Measurements from ENCODE around the gene EYS. TPM values are rescaled to one million over a fixed set of nuclear protein-coding genes. Genes with fewer than 3 reads are reported as not detected.

EYS gene
- total RNA-seq, 1 donor from 2014 or later = not detected

DNA sequence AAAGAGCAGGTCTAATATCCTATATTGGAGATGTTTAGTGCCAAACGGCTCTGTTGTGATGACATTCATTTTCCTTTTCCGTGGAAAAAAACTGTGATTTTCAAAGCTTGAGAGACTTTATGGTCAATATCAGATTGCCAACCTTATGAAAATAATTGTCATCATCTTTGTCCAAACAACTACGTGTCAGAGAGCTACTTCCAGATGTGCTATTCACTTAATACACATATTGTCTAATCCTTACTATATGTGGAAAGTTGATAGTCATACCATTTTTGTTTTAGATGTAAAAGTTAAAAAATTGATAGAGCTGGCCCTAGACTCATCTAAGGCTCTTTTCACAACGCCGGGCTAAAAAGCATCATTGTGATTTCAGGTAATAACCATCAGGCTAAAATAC, 1521.4 kb downstream of the EYS start:
- intact Hi-C loops (cut with micrococcal nuclease) = no loop called here
- no peak for DNase-seq
- no peak for ATAC-seq

DNA sequence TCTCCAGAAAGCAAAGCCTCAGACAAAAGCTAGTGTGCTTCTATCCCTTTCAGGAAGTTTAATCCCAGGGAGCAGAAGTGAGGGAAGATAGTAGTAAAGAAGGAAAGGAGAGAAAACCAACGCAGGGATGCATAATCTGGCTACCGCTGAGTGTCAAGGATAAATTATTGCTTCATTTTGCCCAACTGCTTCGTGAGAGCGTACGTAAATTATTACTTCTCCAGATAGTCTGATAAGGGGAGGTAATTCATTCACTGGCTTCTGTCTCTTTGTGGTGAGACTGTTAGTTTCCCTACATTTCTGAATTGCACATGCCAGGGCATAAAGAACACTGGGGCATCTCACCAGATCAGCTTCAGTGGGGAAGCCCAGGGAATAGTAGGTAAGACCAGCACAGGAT, 1531.7 kb downstream of the EYS start:
- intact Hi-C loops (cut with micrococcal nuclease) = no loop called here
- ATAC-seq (no peak), DNase-seq (no peak)

- intact Hi-C loops (cut with micrococcal nuclease) = no loop called here
- no peak for ATAC-seq
- no peak for DNase-seq
Measured at GRCh38 chr6:64170316-64170715, 1536.7 kb downstream of the EYS start.

GRCh38 chr6:64160486-64160885, 1546.5 kb downstream of the EYS start:
- DNase-seq = no peak
- intact Hi-C loops (cut with micrococcal nuclease) = no loop called here
- no peak for ATAC-seq

- no peak for DNase-seq
- intact Hi-C loops (cut with micrococcal nuclease) = no loop called here
- ATAC-seq = no peak
Measured at GRCh38 chr6:64155063-64155462, 1552.0 kb downstream of the EYS start.

DNA sequence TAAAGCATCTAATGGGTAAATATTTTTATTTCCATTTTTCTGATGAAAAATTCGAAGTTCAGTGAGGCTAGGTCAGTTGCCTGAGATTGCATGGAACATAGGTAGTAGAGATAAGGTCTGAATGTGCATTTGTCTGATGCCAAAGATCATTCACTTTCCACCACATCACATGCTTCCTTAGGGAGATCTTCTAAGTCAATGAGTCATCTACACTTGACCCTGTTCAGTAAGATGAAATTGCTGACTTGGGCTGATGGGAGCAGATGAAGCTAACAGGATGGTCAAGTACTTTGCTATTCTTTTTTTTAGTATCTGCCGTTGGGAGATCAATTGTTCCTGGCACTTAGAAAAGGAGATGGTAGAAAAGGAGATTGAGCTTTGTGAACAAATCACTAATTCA, 1560.2 kb downstream of the EYS start:
- no peak for ATAC-seq
- no peak for DNase-seq
- intact Hi-C loops (cut with micrococcal nuclease) = no loop called here

DNA sequence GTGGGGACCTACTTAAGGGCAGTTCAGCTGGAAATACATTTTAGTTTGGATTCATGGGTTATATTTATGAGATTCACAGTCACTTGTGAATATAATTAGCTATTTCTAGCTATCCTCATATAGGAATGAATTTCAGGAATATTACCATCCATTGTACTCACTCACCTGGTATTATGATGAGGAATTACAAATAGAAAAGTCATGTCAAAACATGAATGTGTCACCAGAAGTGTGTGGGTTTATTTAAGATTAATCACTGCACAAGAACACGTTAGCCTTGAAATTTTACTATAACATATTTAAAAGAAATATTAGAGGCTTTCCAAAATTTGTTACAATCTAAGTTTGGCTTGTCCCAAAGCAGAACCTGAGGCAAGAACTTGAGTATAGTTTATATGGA, 1560.9 kb downstream of the EYS start:
- no peak for DNase-seq
- intact Hi-C loops (cut with micrococcal nuclease) = no loop called here
- ATAC-seq = no peak

DNA sequence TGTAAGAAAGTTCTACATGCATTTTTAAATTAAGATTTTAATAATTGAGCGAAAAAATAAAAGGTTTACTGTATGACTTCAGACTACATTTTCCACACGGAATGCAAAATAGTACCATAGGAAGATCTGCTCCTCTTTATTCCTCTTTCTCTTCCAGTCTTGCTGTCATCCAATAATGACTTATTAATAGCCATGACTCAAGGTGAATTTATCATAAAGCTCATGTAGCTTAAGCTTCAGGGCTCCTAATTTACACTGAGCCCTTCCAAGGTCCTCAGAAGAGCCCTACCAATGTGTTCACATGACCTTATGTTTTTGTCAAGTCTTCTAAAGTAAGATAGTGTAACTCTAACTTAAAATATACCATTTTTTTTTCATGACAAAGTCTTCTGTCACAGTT, 1561.4 kb downstream of the EYS start:
- intact Hi-C loops (cut with micrococcal nuclease) = no loop called here
- ATAC-seq = no peak
- DNase-seq = no peak

GRCh38 chr6:64143101-64143500, 1563.9 kb downstream of the EYS start:
- DNase-seq = no peak
- intact Hi-C loops (cut with micrococcal nuclease) = no loop called here
- no peak for ATAC-seq

- no peak for DNase-seq
- intact Hi-C loops (cut with micrococcal nuclease) = no loop called here
- no peak for ATAC-seq
Measured at GRCh38 chr6:64141680-64142079, 1565.3 kb downstream of the EYS start.

- DNase-seq = no peak
- ATAC-seq = no peak
- intact Hi-C loops (cut with micrococcal nuclease) = no loop called here
Measured at GRCh38 chr6:64128301-64129024, 1578.6 kb downstream of the EYS start.

DNA sequence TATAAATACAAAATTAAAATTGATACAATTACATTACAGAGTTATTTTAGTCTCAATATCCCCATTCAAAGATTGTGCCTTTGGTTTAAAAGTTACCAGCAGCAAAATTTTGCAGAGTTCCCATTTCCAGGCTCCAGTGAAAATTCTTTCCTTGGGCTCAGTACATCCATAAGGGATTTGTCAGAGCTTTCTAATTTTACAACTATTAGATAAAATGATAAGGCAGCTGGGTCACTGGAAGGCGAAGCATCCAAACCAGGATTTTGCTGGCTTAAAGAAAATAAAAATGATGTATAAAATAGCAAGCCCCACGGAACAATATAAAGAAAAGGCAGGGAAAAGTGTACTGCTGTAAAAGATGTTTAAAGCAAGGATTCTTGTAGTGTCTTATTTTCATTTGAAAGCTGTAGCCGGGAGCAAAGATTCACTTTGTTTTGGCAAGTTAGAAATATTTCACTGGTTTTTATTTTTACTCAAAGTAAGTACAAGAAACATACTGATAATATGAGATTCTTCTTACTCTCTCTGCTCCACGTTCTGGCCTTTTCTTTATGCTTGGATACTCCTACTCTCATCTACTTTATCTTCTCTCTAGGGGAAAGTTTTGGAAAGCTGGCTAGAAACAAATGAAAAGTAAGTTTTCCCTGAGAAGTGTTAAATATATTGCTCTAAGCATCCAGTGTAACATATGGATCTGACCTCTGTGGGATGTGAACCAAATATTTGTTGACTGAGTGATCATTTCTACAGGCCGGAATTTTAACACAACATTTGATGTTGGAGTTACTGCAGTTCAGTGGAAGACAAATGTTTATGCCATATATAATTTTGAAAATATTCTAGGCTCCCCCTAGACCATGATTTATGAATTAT, 1583.0 kb downstream of the EYS start:
- DNase-seq (no peak), ATAC-seq (no peak)
- intact Hi-C loops (cut with micrococcal nuclease) = no loop called here

GRCh38 chr6:64122712-64123375, 1584.2 kb downstream of the EYS start:
- intact Hi-C loops (cut with micrococcal nuclease) = no loop called here
- no peak for DNase-seq
- no peak for ATAC-seq

GRCh38 chr6:64121011-64121565, 1585.9 kb downstream of the EYS start:
- intact Hi-C loops (cut with micrococcal nuclease) = no loop called here
- DNase-seq = no peak
- no peak for ATAC-seq

DNA sequence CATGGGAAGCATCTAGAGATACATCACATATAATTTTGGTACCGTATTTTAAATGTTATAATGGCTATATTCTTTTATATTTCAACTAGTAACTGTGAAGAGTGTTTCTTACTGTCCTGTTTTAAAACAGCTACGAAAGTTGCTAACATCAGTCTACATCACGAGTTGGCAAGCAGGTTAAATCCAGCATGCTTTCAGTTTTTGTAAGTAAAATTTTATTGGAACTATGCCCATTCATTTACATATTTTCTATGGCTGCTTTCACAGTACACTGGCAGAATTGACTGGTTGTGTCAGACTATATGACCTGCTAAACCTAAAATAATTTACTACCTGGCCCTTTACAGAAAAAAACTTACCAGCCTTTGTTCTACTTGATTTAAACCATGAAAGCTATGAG, 1593.3 kb downstream of the EYS start:
- ATAC-seq (no peak), DNase-seq (no peak)
- intact Hi-C loops (cut with micrococcal nuclease) = no loop called here

DNA sequence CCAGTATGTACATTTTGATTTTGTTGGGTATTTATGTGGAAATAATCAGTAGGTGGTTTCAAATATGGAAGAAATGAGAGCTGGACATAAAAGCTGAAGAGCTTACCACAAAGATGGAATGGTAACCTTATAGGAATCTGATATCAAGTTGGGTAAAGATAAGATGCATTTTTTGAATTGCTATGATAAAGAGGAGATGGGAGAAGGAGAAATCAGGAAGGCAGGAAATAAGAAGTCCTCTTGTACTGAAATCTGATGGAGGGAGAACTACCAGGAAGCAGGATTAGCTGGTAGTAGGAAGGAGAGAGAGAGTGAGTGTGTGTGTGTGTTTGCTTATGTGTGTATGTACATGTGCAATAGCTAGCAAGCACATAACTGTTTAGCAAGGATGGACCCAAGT, 1603.0 kb downstream of the EYS start:
- intact Hi-C loops (cut with micrococcal nuclease) = no loop called here
- DNase-seq = no peak
- ATAC-seq = no peak

DNA sequence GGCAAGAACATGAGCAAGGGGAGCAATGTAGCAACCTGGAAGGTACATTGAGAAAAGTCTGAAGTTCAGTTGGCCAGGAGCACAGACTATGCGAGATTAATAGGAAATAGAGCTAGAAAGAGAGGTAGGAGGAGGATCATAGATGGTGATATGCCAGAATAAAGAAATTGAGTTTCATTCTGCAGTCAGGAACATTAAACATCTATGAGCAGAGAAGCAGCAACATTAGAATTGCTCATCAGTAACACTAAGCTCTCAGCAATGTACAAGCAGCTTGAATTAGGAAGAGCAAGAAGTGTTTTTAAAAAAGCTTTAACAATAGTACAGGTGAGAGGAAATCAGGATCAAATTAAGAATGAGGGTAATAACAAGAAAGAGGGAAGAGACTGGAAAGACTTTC, 1603.5 kb downstream of the EYS start:
- ATAC-seq (no peak), DNase-seq (no peak)
- intact Hi-C loops (cut with micrococcal nuclease) = no loop called here

DNA sequence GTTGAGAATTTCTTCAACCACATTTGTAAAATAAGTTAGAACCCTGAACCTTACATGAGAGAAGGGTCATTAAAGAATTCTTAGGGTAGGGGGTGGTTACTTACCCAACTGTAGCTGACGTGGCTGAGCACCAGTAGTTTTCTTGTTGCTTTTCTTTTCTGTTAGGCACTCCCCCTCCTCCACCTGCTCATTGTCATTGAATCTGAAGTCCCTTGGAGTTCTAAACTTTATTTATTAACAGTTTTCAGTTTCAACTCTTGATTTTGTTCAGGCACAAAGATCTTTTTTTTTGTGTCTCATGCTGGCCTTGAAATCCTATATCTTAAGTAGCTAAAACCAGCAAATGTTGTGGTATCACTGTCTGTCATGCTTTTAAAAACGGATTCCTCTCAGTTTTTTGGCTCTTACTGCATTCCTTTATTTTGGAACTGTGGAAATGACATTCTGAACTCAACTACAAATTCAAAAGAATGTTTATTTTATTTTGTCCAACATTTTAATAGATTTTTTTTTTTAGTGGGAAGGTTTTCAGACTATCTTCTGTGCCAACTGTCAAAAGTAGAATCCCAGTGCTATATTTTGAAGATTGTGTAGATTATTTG, 1606.2 kb downstream of the EYS start:
- DNase-seq (no peak), ATAC-seq (no peak)
- intact Hi-C loops (cut with micrococcal nuclease) = no loop called here

DNA sequence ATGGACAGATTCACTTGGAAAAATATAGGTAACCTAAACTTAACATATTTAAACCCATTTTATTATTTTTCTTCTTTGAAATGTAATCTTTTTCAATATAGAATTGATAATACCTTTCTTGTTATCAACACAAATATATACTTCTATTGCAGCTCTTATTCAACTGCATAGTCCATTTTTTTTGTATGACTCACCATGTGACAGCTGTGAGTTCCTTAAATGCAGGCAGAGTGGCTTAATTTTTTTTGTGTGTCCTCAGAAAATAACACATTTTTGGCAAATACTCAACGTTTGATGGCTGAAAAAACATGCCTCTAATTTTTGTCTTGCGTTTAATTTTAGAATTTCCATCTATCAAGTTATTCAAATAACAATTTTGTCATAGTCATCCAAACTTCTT, 1616.7 kb downstream of the EYS start:
- ATAC-seq = no peak
- intact Hi-C loops (cut with micrococcal nuclease) = no loop called here
- no peak for DNase-seq

DNA sequence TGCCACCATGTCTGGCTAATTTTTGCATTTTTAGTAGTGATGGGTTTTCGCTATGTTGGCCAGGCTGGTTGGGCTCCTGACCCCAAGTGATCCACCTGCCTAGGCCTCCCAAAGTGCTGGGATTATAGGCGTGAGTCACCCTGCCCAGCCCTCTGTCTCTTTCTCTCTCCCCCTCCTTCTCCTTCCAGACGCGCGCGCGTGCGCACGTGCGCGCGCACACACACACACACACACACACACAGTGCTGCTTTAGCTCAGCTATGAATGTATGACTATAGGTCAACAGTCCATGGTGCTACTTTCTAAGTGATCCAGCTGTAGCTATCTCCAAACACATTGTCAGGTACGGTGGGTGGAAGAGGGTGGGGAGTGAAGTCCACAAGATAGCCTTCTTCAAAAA, 1621.9 kb downstream of the EYS start:
- ATAC-seq (no peak), DNase-seq (no peak)
- intact Hi-C loops (cut with micrococcal nuclease) = no loop called here
